Measurements from ENCODE around the gene RGL2.

DNA sequence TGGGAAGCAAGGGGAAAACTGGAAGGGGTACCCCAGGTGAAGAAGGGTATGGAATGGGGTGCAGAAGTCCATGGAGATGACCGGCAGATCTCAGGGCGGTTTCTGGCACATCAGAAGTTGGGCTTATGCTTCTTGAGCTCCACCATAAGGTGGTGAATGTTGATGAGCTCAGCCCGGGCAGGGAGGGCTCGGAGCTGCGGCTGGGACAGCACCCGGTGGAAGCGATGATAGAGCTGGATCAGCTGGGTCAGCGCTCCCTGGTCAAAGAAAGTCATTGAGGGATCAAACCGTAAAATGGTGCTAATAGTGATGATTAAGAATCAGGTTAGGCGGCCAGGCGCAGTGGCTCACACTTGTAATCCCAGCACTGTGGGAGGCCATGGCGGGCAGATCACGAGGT is 48.0 kb downstream of the RGL2 start:
- TF ChIP-seq, protein P1, sequence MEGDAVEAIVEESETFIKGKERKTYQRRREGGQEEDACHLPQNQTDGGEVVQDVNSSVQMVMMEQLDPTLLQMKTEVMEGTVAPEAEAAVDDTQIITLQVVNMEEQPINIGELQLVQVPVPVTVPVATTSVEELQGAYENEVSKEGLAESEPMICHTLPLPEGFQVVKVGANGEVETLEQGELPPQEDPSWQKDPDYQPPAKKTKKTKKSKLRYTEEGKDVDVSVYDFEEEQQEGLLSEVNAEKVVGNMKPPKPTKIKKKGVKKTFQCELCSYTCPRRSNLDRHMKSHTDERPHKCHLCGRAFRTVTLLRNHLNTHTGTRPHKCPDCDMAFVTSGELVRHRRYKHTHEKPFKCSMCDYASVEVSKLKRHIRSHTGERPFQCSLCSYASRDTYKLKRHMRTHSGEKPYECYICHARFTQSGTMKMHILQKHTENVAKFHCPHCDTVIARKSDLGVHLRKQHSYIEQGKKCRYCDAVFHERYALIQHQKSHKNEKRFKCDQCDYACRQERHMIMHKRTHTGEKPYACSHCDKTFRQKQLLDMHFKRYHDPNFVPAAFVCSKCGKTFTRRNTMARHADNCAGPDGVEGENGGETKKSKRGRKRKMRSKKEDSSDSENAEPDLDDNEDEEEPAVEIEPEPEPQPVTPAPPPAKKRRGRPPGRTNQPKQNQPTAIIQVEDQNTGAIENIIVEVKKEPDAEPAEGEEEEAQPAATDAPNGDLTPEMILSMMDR (IDR thresholded peaks at IDR 0.05) = no peak
- no peak for TF ChIP-seq POLR2A (IDR thresholded peaks at IDR 0.05)

Data from lower leg skin (tissue), 3 donors.